GM18511 (cell line): Measurements from ENCODE around the gene TADA2A.

Source experiments
- ATAC-seq: cut with Tn5 transposase; IDR thresholded peaks from one replicate; pipeline ENCODE4 v1.9.1; 2021; ENCODE audit warnings: mild to moderate bottlenecking, moderate library complexity; ENCODE audit not compliant: unreplicated experiment

Gene TADA2A

DNA sequence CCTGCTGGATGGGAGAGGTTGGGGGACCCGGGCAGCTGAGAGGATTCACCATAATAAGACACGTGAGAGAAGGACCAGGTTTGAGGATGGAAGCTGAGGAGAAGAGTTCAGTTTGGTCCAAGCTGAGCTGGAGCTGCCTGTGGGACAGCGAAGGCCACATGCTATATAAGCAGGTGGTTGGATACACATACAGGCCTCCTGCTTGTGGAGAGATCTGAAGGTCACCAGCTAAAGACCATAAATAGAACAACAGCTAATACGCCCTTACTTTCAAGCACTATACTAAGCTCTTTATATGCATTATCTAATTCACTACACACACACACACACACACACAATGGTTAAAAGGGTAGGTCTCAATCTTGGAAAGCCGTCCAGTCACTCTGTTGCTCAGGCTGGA is 115.1 kb downstream of the TADA2A start:
- ATAC-seq = no peak

DNA sequence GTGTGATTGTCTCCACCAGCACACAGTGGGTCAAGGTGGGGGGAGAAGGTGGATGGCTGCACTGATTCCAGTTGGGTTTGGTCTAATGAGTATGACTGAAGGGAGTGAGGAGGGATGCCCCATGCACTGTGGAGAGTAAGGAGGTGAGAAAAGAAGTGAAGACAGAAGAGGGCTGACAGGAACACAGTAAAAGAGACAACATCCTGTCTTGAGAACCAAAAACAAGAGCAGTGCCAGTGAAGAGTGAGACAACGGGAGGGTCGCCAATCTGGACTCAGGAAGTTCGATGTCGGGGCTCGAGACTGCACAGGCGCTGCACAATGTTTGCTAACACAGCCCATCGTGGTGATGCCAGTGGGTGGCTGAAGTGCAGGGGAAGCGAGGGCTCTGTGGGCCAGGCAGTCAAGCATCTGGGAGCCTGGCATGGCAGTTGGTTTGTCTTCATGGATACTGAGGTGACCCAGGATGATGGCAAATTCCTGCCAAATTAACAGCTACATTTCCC is 117.1 kb downstream of the TADA2A start:
- ATAC-seq = no peak

DNA sequence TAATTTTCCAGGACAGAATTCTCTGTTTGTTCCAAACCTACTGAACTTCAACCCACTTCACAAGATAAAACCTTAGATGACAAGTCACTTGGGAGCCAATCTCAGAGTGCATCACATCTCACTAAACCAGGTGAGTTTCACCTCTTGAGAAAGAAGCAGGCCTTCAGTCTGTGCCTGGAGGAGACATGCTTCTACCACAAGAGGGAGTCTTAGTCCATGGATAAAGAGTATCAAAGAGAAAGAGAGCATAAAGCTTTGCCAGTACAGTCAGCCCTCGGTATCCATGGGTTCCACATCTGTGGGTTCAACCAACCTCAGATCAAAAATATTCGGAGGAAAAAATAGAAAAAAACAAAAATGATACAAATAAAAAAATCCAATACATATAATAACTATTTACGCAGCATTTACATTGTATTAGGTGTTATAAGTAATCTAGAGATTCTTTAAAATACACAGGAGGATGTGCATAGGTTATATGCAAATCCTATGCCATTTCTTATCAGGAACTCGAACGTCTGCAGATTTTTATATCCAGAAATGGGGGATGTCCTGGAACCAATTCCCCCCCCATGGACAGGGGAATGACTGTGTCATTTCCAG is 120.7 kb downstream of the TADA2A start:
- ATAC-seq = no peak
